LNCAP (cell line): ENCODE measurements around the gene SIVA1.

Source experiments
- TF ChIP-seq, protein P1 (sequence below): fragments of 450-650 bp; IDR thresholded peaks from 2 replicates; pipeline ENCODE4 v1.5.1; 2017; ENCODE audit warnings: mild to moderate bottlenecking

The SIVA1 gene

DNA sequence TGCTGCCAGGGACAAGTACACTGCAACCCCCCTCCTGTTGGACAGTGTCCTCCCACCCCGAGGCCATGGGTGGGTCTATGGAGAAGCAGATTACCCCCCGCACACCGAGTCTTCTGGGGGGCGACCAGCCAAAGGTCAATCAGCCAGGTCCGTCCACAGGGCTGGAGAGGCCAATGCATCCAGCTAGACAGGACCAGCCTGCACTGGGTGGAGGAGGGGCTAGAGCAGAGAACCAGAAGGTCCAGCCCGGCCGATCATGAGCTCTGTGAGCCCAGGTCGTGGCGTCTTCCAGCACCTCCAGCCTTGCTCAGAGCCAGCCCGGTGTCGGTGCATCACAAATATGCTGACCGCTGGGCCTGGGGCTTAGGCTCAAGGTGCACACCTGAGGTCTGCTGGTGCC lies 37.1 kb upstream of the SIVA1 start:
- TF ChIP-seq, protein P1, sequence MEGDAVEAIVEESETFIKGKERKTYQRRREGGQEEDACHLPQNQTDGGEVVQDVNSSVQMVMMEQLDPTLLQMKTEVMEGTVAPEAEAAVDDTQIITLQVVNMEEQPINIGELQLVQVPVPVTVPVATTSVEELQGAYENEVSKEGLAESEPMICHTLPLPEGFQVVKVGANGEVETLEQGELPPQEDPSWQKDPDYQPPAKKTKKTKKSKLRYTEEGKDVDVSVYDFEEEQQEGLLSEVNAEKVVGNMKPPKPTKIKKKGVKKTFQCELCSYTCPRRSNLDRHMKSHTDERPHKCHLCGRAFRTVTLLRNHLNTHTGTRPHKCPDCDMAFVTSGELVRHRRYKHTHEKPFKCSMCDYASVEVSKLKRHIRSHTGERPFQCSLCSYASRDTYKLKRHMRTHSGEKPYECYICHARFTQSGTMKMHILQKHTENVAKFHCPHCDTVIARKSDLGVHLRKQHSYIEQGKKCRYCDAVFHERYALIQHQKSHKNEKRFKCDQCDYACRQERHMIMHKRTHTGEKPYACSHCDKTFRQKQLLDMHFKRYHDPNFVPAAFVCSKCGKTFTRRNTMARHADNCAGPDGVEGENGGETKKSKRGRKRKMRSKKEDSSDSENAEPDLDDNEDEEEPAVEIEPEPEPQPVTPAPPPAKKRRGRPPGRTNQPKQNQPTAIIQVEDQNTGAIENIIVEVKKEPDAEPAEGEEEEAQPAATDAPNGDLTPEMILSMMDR = no peak

DNA sequence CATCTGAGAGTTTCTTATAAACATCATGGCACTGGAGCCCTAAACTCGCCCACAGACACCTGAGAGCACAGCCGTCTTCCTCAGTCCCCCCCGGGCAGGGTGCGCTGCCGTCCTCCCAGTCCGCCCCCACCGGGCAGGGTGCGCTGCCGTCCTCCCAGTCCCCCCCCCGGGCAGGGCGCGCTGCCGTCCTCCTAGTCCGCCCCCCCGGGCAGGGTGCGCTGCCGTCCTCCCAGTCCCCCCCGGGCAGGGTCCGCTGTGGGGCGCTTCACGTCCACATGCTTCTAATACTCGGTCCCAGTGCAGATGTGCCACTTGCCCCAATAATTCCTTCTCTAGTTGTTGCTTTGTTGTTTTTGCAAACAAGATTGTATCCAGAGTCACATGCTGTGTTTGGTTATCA lies 35.8 kb upstream of the SIVA1 start:
- TF ChIP-seq, protein P1 = no peak

DNA sequence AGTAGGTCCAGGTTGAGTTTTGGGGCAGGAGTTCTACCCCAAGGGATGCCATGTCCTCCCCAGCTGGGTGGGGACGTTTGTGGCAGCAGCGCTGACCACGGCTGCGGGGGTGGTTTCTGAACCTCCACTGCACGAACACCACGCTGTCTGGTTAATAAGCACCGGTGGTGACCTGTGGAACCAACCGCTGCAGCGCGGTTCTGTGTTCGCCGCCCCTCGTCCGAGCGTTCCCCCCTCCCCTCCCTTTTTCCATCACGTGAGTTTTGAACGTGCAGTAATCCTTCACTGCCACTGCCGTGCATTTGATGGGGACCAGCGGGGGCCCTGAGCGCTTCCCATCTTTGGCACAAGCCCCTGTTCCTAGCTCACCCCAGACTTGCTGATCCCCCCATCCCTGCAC lies 35.3 kb upstream of the SIVA1 start:
- TF ChIP-seq, protein P1 = no peak

DNA sequence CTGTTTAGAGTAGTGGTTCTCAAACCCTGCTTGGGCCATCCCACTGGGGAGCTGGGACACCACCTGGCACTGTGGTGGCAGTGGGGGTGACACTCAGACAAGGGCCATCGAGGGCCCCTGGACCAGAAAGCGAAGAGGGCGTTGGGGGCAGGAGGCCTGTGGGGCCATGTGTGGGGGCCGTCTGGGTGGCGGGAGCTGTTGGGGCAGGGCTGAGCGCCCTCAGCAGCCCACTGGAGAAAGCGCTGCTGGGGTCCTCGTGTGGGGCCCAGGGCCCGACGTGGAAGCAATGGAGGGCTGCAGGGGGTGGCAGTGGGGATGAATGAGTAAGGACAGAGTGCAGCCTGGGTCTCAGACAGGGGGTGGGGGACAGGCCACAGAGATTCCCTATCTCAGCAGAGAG lies 34.8 kb upstream of the SIVA1 start:
- TF ChIP-seq, protein P1 = no peak

DNA sequence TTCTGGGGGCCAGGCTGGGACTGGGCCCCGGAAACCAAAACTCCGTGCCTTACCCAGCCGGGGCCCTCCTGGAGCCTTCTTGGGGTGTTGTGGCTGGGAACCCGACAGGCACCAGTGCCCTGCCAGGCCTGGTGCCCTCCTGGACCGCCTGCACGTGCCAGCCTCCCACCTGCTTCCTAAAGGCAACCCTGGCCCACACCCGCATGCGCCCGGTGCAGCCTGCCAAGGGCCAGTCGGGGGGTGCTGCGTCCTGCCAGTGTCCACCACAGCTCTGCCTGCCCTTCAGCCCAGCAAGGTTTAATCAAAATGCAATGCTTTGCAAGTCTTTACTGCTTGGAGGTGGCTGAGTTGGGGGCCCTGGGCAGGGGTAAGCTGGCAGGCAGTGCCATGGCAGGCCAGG lies 34.1 kb upstream of the SIVA1 start:
- TF ChIP-seq, protein P1 = no peak

DNA sequence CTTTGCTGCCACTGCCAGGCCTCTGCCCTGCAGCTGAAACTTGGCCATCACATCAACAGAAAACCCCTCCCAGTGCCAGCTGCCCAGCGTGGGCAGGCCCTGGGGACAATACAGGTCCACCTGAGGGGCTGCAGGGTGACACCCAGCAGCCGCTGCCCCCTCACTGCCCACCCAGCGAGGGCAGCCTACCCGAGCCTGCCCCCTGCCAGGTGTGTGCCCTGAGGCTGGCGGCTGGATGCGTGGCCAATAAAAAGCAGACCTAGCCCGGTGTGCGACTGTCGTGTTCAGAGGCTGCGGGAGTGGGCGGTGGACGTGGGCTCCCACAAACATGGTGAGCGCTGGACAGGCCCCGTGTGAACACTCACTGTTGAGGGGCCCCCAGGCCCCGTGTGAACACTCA lies 33.6 kb upstream of the SIVA1 start:
- TF ChIP-seq, protein P1 = no peak

DNA sequence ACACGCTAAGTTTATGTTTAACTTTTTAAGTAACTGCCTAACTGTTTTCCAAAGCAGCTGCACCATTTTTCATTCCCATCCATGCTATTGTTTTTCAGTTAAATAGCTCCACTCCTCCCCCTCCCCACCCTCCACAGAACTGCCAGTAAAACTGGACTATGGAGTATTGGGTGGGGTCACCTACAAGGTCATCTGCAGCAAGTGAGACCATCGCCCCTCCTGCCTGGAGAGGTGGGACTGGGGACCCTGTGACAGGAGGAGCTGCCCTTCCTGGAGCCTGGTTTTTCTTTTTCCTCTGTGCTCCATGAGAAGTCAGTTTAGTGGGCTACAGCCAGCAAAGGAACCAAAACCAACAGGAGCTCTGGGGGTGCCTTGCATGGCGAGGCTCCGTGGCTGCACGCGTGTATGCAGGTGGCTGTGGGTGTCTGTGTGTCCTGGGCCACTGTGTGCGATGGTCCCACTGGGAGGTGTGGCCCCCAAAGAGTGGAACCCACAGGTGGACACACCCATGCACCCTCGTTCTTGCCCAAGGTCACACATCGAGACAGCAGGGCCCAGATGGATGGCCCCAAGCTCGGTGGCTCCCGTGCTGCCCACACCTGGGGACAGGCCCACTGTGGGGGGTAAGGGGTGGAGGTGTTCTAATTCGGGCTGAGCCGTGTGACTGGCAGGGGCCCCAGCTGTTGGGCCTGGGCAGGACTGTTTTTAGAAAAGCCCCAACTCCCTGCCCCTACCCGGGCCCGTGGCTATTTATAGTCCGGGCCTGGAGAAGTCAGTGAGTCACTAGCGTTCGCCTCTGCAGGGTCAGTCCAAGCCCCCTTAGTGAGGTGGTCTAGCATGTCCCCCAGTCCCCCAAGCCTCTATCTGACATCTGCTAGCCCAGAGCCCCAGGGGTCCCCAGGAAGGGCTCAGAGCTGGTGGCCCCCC lies 31.2 kb upstream of the SIVA1 start:
- TF ChIP-seq, protein P1 = no peak
